ENCODE measurements around the gene RPL7L1.
"Not testable (repeated sequence)": the region's sequence is repeated elsewhere in the genome, so short reads cannot be mapped to it uniquely, and the experiment has no call there.

The RPL7L1 gene

DNA sequence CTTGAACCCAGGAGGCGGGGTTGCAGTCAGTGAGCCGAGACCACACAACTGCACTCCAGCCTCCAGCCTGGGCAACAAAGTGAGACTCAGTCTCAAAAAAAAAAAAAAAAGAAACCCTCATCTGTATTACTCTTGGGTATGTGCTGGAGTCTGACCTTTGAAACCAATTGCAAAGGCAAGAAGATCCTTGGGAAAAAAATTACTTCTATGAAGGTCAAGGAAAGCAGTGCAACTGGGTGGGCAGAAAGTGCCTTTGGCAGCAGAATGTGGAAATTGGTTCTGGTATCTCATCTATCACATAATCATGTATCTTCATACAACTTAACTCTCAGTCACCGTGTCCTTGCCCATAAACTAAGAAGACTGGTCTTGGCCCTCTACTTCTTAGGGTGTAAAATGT lies 7.7 kb upstream of the RPL7L1 start:
- no peak for DNase-seq (ENCODE audit: low read depth)
- TF ChIP-seq, protein P1, sequence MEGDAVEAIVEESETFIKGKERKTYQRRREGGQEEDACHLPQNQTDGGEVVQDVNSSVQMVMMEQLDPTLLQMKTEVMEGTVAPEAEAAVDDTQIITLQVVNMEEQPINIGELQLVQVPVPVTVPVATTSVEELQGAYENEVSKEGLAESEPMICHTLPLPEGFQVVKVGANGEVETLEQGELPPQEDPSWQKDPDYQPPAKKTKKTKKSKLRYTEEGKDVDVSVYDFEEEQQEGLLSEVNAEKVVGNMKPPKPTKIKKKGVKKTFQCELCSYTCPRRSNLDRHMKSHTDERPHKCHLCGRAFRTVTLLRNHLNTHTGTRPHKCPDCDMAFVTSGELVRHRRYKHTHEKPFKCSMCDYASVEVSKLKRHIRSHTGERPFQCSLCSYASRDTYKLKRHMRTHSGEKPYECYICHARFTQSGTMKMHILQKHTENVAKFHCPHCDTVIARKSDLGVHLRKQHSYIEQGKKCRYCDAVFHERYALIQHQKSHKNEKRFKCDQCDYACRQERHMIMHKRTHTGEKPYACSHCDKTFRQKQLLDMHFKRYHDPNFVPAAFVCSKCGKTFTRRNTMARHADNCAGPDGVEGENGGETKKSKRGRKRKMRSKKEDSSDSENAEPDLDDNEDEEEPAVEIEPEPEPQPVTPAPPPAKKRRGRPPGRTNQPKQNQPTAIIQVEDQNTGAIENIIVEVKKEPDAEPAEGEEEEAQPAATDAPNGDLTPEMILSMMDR (IDR thresholded peaks at IDR 0.05; ENCODE audit: control insufficient read depth, insufficient read depth, low read depth, low read length, missing control alignments), result no peak
- H3K4me3 ChIP-seq (ENCODE audit: control insufficient read depth, low read depth, low read length), result no peak overlapping the region

DNA sequence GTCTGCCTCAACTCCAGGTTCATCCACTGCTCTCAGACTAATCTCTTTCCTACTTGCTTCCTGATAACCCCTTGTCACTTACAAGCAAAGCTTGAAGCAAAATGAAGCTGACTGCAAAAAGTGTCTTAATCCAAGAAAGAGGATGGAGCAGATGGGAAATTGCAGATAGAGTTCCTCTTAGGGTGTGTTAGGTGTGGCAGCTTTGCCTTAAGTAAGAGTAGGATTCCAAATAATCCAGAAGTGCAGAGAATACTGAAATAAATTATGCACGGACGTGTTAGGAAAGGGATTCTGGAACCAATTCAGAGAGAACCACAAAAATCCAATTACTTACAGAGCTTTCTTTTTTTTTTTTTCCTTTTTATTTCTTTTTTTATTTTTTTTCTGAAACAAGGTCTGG lies 6.1 kb upstream of the RPL7L1 start:
- TF ChIP-seq, protein P1 (IDR thresholded peaks at IDR 0.05; ENCODE audit: control insufficient read depth, insufficient read depth, low read depth, low read length, missing control alignments), result no peak
- no peak overlapping the region for H3K4me3 ChIP-seq (ENCODE audit: control insufficient read depth, low read depth, low read length)
- DNase-seq (ENCODE audit: low read depth), result no peak

DNA sequence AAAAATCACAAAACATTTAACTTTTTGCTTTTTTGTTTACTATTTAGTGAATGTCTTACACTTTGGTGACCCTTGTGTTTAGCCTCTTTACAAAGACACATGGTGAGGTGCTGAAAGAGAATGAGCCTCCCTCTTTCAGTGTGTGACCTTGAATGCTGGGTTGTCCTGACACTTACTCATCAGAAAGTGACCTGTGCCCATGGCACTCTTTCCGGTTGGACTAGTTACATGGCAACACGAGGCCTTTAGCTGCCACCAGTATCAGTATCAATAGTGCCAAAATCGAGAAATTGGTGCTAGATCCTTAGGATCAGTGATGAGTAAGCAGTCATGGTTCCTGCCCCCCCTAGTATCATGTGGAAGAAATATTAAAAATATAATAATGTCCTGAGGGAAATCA lies 1.7 kb upstream of the RPL7L1 start:
- no peak overlapping the region for H3K4me3 ChIP-seq (ENCODE audit: control insufficient read depth, low read depth, low read length)
- no peak for DNase-seq (ENCODE audit: low read depth)
- TF ChIP-seq, protein P1 (IDR thresholded peaks at IDR 0.05; ENCODE audit: control insufficient read depth, insufficient read depth, low read depth, low read length, missing control alignments), result no peak

DNA sequence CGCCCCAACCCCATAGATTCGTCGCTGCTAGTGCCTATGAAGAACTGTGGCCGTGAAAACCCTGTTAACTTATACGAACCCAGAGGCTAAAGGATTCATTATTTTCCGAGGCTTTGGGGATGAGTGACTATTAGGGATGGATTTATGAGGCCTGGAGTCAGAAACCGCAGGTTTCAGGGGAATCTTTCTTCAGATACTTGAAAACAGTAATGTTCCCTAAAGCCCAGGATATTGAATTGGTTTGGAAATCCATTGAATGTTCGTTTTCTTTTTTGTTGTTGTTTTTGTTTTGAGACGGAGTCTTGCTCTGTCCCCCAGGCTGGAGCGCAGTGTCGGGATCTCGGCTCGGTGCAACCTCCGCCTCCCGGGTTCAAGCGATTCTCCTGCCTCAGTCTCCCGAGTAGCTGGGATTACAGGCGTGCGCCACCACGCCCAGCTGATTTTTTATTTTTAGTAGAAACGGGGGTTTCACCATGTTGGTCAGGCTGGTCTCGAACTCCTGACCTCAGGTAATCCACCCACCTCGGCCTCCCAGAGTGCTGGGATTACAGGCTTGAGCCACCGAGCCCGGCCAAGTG lies 913 bp downstream of the RPL7L1 start:
- peak overlapping the region; percentile 55 for H3K4me3 ChIP-seq (ENCODE audit: control insufficient read depth, low read depth, low read length)
- DNase-seq (ENCODE audit: low read depth), result not testable (repeated sequence)

DNA sequence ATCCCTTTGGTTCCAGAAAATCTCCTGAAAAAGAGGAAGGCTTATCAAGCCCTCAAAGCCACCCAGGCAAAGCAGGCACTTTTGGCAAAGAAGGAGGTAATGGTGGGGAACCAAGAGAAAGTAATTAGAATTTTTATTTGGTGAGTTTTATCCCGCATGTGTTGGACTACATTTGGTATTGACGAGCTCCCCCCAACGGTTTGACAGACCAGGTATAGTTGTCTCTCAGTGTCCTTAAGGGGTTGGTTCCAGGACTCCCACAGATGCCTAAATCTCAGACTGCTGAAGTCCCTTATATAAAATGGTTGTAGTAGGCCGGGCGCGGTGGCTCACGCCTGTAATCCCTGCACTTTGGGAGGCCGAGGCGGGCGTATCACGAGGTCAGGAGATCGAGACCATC lies 1.5 kb downstream of the RPL7L1 start:
- H3K4me3 ChIP-seq (ENCODE audit: control insufficient read depth, low read depth, low read length), result peak overlapping the region; percentile 55
- not testable (repeated sequence) for DNase-seq (ENCODE audit: low read depth)

DNA sequence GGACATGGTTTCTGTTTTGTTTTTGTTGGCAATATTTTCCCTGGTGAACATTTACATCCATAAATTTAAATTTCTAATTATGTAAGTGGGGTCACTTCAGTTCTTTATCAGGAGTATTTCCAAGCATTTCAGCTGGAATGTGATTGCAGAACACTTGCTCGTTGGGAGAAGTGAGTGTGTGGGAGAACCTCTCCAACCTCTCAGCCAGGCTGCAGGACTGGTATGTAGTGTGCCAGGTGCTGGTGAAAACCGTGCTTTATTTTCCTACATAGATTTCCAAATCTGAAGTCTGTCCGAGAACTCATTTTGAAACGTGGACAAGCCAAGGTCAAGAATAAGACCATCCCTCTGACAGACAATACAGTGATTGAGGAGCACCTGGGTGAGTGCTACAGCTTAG lies 6.3 kb downstream of the RPL7L1 start:
- DNase-seq (ENCODE audit: low read depth), result no peak
- no peak overlapping the region for H3K4me3 ChIP-seq (ENCODE audit: control insufficient read depth, low read depth, low read length)
- TF ChIP-seq, protein P1 (IDR thresholded peaks at IDR 0.05; ENCODE audit: control insufficient read depth, insufficient read depth, low read depth, low read length, missing control alignments), result no peak

DNA sequence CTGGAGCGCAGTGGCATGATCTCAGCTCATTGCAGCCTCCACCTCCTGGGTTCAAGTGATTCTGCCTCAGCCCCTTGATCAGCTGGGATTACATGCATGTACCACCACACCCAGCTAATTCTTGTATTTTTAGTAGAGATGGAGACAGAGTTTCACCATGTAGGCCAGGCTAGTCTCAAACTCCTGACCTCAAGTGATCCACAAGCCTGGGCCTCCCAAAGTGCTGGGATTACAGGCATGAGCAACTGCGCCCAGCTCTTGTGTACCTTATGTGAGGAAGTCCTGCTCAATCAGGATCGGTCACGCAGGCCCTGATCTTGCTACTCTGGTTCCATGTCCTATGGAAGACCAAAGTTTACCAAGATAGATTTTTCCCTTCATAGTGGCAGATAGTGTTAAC lies 8.8 kb downstream of the RPL7L1 start:
- not testable (repeated sequence) for H3K4me3 ChIP-seq (ENCODE audit: control insufficient read depth, low read depth, low read length); DNase-seq (ENCODE audit: low read depth)

DNA sequence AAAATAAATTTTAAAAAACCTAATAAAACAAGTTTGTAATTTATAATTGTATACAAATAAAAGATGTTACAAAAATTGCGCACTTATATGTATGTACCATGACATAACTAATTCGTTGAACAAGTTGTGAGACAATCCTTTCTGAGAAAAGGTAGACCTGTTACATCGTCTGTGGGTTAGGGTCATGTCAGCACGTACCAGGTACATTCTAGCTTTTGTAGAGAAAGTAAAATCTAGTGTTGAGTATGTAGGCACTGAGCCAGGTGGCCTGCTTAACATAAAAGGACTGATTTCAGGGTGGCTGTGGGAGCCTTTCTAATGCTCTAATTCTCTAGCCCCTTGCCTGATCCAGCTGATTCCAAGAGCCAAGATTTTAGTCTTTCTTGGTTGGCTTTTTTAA lies 10.4 kb downstream of the RPL7L1 start:
- no peak for DNase-seq (ENCODE audit: low read depth)
- H3K4me3 ChIP-seq (ENCODE audit: control insufficient read depth, low read depth, low read length), result peak overlapping the region; percentile 77
- TF ChIP-seq, protein P1 (IDR thresholded peaks at IDR 0.05; ENCODE audit: control insufficient read depth, insufficient read depth, low read depth, low read length, missing control alignments), result no peak

Data from AG09309 (cell line).